ENCODE measurements around the gene DLGAP4.

- TF ChIP-seq CTCF (IDR thresholded peaks at IDR 0.05) (no peak), POLR2AphosphoS5 (IDR thresholded peaks at IDR 0.05) (no peak)
These were observed 200.1 kb downstream of the DLGAP4 start for GRCh38 chr20:36506253-36506652.

Data from breast epithelium (tissue), 3 donors.